Natural killer cell (primary cell): ENCODE measurements around the gene CD96. TPM values are rescaled to one million over a fixed set of nuclear protein-coding genes. Genes with fewer than 3 reads are reported as not detected.

Experiments
- ATAC-seq, 3 donors: fragments of 150-1000 bp in 2 of 3; fragments of 200-7000 bp in 1 of 3; cut with Tn5 transposase; 1 replicate in 1 of 3; 2 replicates in 2 of 3; pipeline ENCODE4 v1.10.0; 2021; ENCODE audit warnings: mild to moderate bottlenecking in 2 of 3, moderate library complexity in 2 of 3
- DNase-seq, 2 donors: peaks; one replicate each; pipeline versions ENCODE4 v3.0.0 to v3.0.0-alpha.2; 2013 to 2021; ENCODE audit warnings: mixed read lengths in 1 of 2
- H3K27ac ChIP-seq: one replicate; pipeline ENCODE4 v1.5.1; 2013; ENCODE audit warnings: mild to moderate bottlenecking, low read length
- H3K27me3 ChIP-seq: one replicate; pipeline ENCODE4 v1.6.1; 2013; ENCODE audit warnings: low read length; ENCODE audit not compliant: control insufficient read depth, insufficient read depth
- H3K36me3 ChIP-seq: one replicate; pipeline ENCODE4 v1.6.1; 2013; ENCODE audit warnings: low read length; ENCODE audit not compliant: control insufficient read depth, insufficient read depth
- H3K4me1 ChIP-seq: one replicate; pipeline ENCODE4 v1.6.1; 2013; ENCODE audit warnings: low read length; ENCODE audit not compliant: control insufficient read depth, insufficient read depth
- H3K4me3 ChIP-seq: one replicate; pipeline ENCODE4 v1.5.1; 2013; ENCODE audit warnings: low read length
- H3K9me3 ChIP-seq: one replicate; pipeline ENCODE4 v1.6.1; 2013; ENCODE audit warnings: low read length; ENCODE audit not compliant: control insufficient read depth, insufficient read depth
- H3K27ac Mint-ChIP-seq, 2 donors: one replicate each; pipeline ENCODE4 v1.8.0; 2022; ENCODE audit warnings: mild to moderate bottlenecking in 2 of 2, mixed read lengths in 2 of 2, moderate library complexity in 1 of 2
- H3K27me3 Mint-ChIP-seq, 2 donors: one replicate each; pipeline ENCODE4 v1.8.0; 2022; ENCODE audit warnings: low read depth in 2 of 2, mixed read lengths in 2 of 2
- H3K36me3 Mint-ChIP-seq: one replicate; pipeline ENCODE4 v1.8.0; 2022; ENCODE audit warnings: mixed read lengths
- H3K4me1 Mint-ChIP-seq, 2 donors: one replicate each; pipeline ENCODE4 v1.8.0; 2022; ENCODE audit warnings: mixed read lengths in 2 of 2
- H3K4me3 Mint-ChIP-seq: one replicate; pipeline ENCODE4 v1.8.0; 2022; ENCODE audit warnings: mild to moderate bottlenecking, moderate library complexity, mixed read lengths
- H3K9me3 Mint-ChIP-seq, 2 donors: one replicate each; pipeline ENCODE4 v1.8.0; 2022; ENCODE audit warnings: mixed read lengths in 2 of 2
- CTCF ChIP-seq: fragments of 200-600 bp; IDR thresholded peaks from one replicate; pipeline ENCODE4 v1.8.0; 2022; ENCODE audit warnings: antibody characterized with exemption
- WGBS: methylation state at CpG from one replicate; pipeline ENCODE4 v1.1.7; 2013; ENCODE audit warnings: missing lambda C conversion rate; ENCODE audit not compliant: insufficient coverage; 5-methylcytosine and 5-hydroxymethylcytosine counted together
- intact Hi-C: fragments of 100-400 bp; cut with micrococcal nuclease; formaldehyde crosslinking; loops from one replicate; pipeline ENCODE4 v1.14.2; 2022
- total RNA-seq, 4 donors: library from RNA; stranded (reverse); fragments of 120-200 nt in 1 of 4; gene quantifications; one replicate each; pipeline versions ENCODE4 v1.2.3 to v1.2.4, GENCODE V29; 2013 to 2022

CD96 gene
- total RNA-seq, 3 donors from 2014 or later (not counting 1 experiment from before 2014, with no cell fraction given): 146 to 191 (median 166) TPM

DNA sequence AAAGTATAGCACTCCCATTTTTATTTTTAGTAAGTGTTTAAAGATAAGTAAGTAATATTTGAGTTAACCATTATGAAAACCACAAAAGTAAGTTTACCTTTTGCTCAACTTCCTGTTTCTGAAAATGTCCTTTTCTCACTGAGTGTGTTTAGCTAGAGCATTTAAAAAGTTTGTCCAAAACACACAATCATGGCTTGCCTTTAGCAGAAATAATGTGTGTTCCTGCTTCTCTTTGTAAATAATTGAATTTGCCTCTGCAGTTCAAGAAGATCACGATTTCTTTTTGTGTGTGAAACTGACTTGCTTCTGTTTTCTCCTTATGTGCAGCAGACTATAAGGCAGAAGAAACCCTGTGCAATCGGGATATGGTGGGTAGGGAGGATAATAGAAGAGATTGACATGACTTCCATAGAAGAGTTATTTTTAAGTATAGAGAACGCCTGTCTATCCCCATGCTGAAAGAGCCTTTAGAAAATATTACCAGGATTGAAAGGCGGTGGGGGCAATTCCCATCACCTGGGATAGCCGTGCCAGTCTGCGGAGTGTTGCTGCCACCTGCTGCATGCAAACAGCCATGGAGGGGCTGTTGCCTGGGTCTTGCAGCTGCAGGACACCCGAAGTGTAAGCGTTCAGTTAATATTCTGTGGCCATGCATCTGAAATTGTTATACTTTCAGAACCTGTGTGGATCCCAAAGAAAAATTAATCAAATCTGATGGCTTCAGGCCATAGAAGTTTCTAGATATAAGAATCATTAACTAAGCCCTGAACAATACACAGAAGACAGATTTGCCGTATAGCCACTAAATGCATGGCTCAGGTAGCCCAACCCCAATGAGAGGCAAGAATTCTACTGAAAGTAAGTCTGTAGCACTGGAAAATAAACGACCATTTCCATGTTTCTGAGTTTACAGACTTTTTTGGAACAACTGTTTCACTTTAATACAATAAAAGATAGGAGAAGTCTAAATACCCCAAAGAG is 2.4 kb upstream of the CD96 start:
- DNase-seq: peak; percentile 45 to 84
- Mint-ChIP-seq H3K4me3 (peak overlapping the region; percentile 83), H3K9me3 (no peaks in the 10 kb centered on the region), H3K36me3 (no peaks in the 10 kb centered on the region), H3K27ac (peak overlapping the region in 1 of 2 donors; percentile 70), H3K4me1 (peaks cover 22 to 26% of the 10 kb centered on the region in 2 donors), H3K27me3 (peaks cover 0 to 3% of the 10 kb centered on the region in 2 donors)
- Histone ChIP-seq H3K4me1 (peaks cover 26% of the 10 kb centered on the region), H3K27ac (peak overlapping the region; percentile 34), H3K9me3 (no peaks in the 10 kb centered on the region), H3K27me3 (no peaks in the 10 kb centered on the region), H3K4me3 (peak overlapping the region; percentile 17), H3K36me3 (no peaks in the 10 kb centered on the region)
- peak; percentile 80 for TF ChIP-seq CTCF
- intact Hi-C loops: loop anchor here (5.0 to 10.0 kb wide), 6 partner anchors 145 to 1807 kb away; partner anchors contain the start of gene NECTIN3
- 13% methylated on average over 10 of the region's 10 CpGs for WGBS
- ATAC-seq: peak; percentile 46 to 59 (median 50)

DNA sequence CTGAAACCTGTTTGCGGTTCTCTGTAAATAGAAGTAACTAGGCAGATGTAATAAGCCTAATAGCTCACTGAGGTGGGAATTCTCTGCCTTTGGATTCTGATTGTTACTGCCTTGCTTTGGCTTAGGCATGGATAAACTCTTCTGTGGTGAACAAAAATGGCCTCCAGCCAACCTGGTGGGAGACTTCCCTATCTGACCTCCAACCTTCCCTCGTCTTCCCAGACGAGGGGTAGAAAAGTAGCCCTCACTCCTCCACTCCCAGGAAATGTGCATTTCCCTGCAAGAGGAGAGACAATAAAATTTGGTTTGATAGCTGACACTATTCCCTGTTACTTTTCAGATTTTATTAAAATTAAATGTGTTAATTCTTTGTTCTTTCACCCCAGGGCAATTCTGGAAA is 606 bp upstream of the CD96 start:
- Histone ChIP-seq H3K4me3 (no peak overlapping the region), H3K27me3 (no peaks in the 10 kb centered on the region), H3K27ac (peak overlapping the region; percentile 93), H3K9me3 (no peaks in the 10 kb centered on the region), H3K36me3 (peaks cover 4% of the 10 kb centered on the region), H3K4me1 (peaks cover 29% of the 10 kb centered on the region)
- 100% methylated on average over 1 of the region's 3 CpGs for WGBS
- Mint-ChIP-seq H3K9me3 (no peaks in the 10 kb centered on the region), H3K36me3 (peaks cover 6% of the 10 kb centered on the region), H3K4me1 (peaks cover 17 to 26% of the 10 kb centered on the region in 2 donors), H3K4me3 (peak overlapping the region; percentile 96), H3K27me3 (no peaks in the 10 kb centered on the region), H3K27ac (no peak overlapping the region)
- intact Hi-C loops: loop anchor here (5.0 to 10.0 kb wide), 5 partner anchors 321 to 1809 kb away; partner anchors contain the start of gene NECTIN3
- ATAC-seq (no peak), DNase-seq (peak in 1 of 2 donors; percentile 30)
- no peak for TF ChIP-seq CTCF

DNA sequence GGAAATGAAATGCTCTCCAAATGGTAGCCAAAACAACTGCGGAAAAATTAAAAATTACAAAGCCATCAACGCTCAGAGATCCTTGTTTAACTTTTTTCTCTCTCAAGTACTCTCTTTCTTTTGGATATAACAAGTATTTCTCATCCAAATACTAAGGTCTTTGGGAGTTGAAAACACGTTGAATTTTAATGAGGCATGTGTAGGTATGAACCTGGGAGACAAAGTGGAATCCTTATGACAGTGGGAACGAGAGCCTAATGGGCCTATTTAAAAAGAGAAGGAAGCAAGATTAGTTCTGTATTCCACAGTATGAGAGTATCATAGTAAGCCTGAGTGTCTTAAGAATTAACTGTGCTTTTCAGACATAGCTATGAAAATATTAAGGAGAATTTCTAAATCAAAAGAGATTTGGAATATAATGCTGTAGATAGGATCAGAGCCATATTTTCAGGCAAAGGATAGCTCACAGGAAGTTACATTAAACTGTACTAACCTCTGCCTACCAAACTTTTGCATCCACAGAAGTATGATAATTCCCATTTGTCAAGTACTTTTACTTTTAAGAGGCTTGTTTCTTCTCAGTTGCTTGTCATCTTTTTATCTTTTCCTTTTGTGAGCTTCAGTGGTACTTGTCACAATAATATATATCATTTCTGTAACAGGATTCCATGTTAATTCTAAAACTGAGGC is 759 bp downstream of the CD96 start:
- H3K9me3 Mint-ChIP-seq: no peaks in the 10 kb centered on the region
- Histone ChIP-seq H3K36me3 (peaks cover 5% of the 10 kb centered on the region), H3K9me3 (no peaks in the 10 kb centered on the region), H3K27me3 (no peaks in the 10 kb centered on the region), H3K4me1 (peaks cover 31% of the 10 kb centered on the region), H3K4me3 (peak overlapping the region; percentile 58), H3K27ac (peak overlapping the region; percentile 93)
- intact Hi-C loops: loop anchor here (1.0 to 10.0 kb wide), 6 partner anchors 66 to 1810 kb away; partner anchors contain the start of gene NECTIN3
- TF ChIP-seq CTCF: no peak
- no peak overlapping the region for H3K27ac Mint-ChIP-seq
- peaks cover 17 to 26% of the 10 kb centered on the region in 2 donors for H3K4me1 Mint-ChIP-seq
- H3K36me3 Mint-ChIP-seq: peaks cover 6% of the 10 kb centered on the region
- WGBS: 47% methylated on average over 3 of the region's 4 CpGs
- ATAC-seq: no peak
- H3K27me3 Mint-ChIP-seq: no peaks in the 10 kb centered on the region
- H3K4me3 Mint-ChIP-seq: peak overlapping the region; percentile 96
- peak in 1 of 2 donors; percentile 44 for DNase-seq
